NCI-H345 treated with DMSO at 0.1 percent for 48 hours (cell line): Measurements from ENCODE around the gene DNASE1L3.

Source experiments
- DNase-seq: peaks from one replicate; lab custom pipeline; 2025; ENCODE audit not compliant: unreplicated experiment; lab: John Stamatoyannopoulos, UW

The DNASE1L3 gene

GRCh38 chr3:58161435-58162398 is 49.1 kb downstream of the DNASE1L3 start:
- DNase-seq, result no peak

GRCh38 chr3:58160399-58160798 is 50.4 kb downstream of the DNASE1L3 start:
- DNase-seq, result no peak

- DNase-seq, result no peak
Measured at GRCh38 chr3:58158442-58159153, 52.2 kb downstream of the DNASE1L3 start.

GRCh38 chr3:58157700-58158099 is 53.1 kb downstream of the DNASE1L3 start:
- no peak for DNase-seq

GRCh38 chr3:58155838-58156237 is 54.9 kb downstream of the DNASE1L3 start:
- DNase-seq, result no peak

GRCh38 chr3:58154626-58155449 is 55.9 kb downstream of the DNASE1L3 start:
- no peak for DNase-seq

- no peak for DNase-seq
Measured at GRCh38 chr3:58153371-58153770, 57.4 kb downstream of the DNASE1L3 start.

GRCh38 chr3:58152225-58153015 is 58.4 kb downstream of the DNASE1L3 start:
- no peak for DNase-seq

- no peak for DNase-seq
Measured at GRCh38 chr3:58151637-58152036, 59.1 kb downstream of the DNASE1L3 start.

- DNase-seq, result no peak
Measured at GRCh38 chr3:58150810-58151199, 60.0 kb downstream of the DNASE1L3 start.

- DNase-seq, result no peak
Measured at GRCh38 chr3:58150130-58150809, 60.5 kb downstream of the DNASE1L3 start.

- no peak for DNase-seq
Measured at GRCh38 chr3:58148049-58148448, 62.7 kb downstream of the DNASE1L3 start.

GRCh38 chr3:58144478-58145325 is 66.1 kb downstream of the DNASE1L3 start:
- peak; percentile 69 for DNase-seq

GRCh38 chr3:58143417-58144055 is 67.2 kb downstream of the DNASE1L3 start:
- no peak for DNase-seq
